NCI-H1105 treated with DMSO at 0.1 percent for 48 hours (cell line): ENCODE data around the gene PAK5.

Experiments
- DNase-seq: peaks from one replicate; lab custom pipeline; 2025; lab: John Stamatoyannopoulos, UW

PAK5 gene

DNA sequence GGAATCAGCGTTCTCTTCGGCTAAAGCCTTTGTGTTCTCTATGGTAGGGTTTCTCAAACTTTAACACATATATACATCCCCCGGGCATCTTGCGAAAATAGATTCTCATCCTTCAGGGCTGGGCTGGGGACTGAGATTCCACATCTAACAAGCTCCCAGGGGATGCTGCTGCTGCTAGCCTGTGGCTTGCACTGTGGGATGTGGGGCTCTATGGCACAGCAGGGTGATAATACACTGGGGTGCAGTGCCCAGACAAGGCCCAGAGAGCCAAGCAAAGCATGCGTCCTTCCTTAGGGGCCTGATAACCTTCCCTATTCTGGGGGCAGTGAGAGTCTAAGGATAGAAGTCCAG lies 222.4 kb downstream of the PAK5 start:
- no peak for DNase-seq

GRCh38 chr20:9615766-9616454 lies 223.0 kb downstream of the PAK5 start:
- no peak for DNase-seq

DNA sequence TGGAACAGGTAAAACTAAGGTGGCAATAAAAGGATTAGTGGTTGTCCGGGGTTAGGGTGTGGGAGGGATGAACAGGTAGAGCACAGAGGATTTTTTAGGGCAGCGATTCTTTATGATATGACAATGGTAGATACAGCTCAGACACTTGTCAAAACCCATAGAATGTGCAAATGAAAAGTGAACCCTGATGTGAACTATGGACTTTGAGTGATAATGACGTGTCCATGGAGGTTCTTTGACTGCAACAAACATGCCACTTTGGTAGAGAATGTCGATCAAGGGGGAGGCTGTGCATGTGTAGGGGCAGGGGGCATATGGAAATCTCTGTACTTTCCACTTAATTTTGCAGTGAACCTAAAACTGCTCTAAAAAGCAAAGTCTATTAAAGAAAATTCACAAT lies 223.8 kb downstream of the PAK5 start:
- no peak for DNase-seq

GRCh38 chr20:9613871-9614270 lies 225.0 kb downstream of the PAK5 start:
- DNase-seq, result no peak

GRCh38 chr20:9611921-9612320 lies 227.0 kb downstream of the PAK5 start:
- no peak for DNase-seq

GRCh38 chr20:9610665-9611064 lies 228.2 kb downstream of the PAK5 start:
- DNase-seq, result no peak

GRCh38 chr20:9609887-9610502 lies 228.9 kb downstream of the PAK5 start:
- DNase-seq, result peak; percentile 60

DNA sequence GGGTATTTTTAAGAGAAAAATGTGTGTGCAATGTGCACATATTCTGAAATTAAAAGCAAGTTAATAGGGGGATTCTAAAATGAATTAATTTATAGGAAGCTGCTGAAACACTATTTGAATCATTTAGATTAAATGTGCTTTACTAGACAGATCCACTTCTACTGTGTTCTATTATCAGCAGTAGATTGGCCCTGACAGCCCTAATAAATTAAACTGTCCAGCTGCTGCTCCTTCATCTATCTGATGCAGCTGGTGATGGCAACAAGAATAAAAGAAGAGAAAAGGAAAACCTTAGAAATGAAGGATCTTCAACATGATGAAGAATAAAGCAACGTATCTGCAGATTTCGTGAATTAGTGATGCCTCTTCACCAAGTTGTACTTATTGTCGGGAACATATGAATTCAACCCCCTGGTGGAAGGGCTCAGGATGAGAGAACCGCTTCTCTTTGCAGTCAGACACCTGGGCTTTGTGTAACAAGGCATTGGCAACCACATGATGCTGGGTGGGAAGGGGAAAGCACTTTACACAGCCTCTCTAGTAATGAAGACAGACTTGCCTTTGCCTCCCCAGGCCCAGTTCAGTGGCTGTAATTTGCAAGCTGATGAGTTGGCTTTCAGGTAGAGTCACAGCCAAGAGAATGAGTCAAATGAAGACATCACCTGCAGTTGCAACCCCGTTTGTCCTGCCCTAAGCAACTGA lies 230.1 kb downstream of the PAK5 start:
- no peak for DNase-seq

GRCh38 chr20:9602847-9603183 lies 236.1 kb downstream of the PAK5 start:
- DNase-seq, result no peak

- no peak for DNase-seq
Observed at GRCh38 chr20:9600562-9600961, 238.3 kb downstream of the PAK5 start.

DNA sequence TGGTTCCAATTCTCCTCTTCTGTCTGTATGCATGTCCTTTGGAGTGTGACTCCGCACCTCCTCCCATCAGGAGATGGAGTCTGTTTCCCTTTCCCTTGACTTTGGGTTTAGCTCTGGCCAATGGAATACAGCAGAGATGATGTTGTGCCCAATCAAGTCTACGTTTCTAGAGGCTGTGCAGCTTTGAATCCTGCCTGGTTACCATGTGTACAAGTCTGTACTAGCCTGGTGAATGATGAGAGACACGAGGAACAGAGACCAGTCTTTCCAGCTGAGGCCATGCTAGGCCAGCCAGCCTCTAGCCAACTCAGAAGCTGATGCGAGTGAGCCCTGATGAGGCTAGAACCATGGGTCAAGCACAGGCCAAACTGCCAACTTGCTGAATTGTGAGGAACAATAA lies 241.3 kb downstream of the PAK5 start:
- no peak for DNase-seq

GRCh38 chr20:9595763-9596162 lies 243.1 kb downstream of the PAK5 start:
- DNase-seq, result no peak

- no peak for DNase-seq
Observed at GRCh38 chr20:9594284-9594875, 244.5 kb downstream of the PAK5 start.

- no peak for DNase-seq
Observed at GRCh38 chr20:9592419-9592818, 246.5 kb downstream of the PAK5 start.

DNA sequence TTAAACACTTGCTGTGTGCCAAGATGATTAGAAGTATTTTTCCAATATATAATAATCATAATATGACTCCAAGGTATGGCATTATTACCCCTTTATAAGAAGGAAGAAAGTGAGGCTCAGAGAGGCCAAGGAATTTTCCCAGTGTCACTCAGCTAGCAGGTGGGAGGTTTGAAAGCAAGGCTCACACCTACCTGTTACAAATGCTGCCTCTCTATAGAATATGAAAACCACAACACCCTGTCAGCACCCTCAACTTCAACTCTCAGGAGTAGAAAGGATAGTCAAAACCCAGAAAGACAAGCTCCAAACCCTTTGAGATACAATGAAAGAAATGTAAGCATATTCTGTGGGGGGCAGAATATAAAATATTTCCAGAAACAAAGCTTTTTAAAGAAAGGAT lies 247.8 kb downstream of the PAK5 start:
- DNase-seq, result no peak

- DNase-seq, result no peak
Observed at GRCh38 chr20:9590189-9590588, 248.7 kb downstream of the PAK5 start.

GRCh38 chr20:9588706-9589105 lies 250.2 kb downstream of the PAK5 start:
- no peak for DNase-seq

GRCh38 chr20:9583151-9583550 lies 255.7 kb downstream of the PAK5 start:
- no peak for DNase-seq

DNA sequence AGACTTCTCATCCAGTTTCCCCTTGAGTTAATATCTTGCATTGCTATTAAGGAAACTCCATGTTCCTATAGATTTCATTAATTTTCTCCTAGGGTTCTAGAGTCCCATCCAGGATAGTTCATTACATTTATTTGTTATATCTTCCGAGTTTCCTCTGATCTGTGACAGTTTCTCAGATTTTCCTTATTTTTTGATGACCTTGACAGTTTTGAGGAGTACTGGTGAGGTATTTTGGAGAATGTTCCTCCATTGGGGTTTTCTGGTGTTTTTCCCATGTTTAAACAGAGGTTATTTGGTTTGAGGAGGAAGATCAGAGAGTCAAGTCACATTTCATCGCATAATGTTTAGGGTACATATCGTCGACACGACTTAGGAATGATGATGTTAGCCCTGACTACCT lies 256.7 kb downstream of the PAK5 start:
- DNase-seq, result no peak

GRCh38 chr20:9581509-9581908 lies 257.4 kb downstream of the PAK5 start:
- DNase-seq, result peak; percentile 57

GRCh38 chr20:9578594-9578993 lies 260.3 kb downstream of the PAK5 start:
- no peak for DNase-seq

DNA sequence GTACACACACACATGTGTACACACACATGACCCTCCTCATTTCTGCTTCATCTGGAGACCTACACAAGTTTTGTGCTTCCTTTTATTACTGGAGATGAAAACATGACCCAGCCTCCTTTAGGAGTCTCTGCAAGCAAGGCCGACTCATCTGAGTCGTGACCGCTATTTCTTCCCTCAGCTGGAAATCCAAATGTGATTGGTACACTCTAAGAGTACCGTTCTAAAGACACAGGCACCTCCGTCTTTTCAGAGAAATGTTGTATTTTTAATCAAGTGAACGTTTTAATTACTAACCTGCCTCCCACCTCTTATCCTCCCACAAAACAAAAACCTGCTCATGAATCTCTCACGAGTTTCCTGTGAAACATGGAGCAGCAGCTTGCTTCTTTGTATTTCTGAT lies 261.5 kb downstream of the PAK5 start:
- no peak for DNase-seq

- DNase-seq, result no peak
Observed at GRCh38 chr20:9576695-9577094, 262.2 kb downstream of the PAK5 start.
